ENCODE data around the gene KRT71.

KRT71 gene

GRCh38 chr12:52537101-52537500 lies 15.8 kb downstream of the KRT71 start:
- no peak for DNase-seq (ENCODE audit: low read depth)

DNA sequence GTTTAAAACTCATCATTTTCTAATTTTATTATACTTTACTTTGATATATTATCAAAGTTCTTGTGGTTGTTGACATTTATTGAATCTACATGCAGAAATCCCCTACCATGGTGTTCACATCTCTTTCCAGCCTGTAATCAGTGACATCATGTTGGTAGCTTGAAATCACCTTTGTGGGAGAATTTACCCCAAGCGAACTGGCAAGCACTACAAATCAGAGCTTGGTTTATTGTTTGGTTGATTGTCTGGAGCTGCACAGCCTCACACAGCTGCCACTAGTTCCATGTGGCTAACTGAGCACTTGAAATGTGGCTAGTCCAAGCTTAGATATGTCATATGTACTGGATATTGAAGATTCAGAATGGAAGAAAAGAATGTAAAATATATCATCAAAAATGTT lies 17.4 kb downstream of the KRT71 start:
- no peak for DNase-seq (ENCODE audit: low read depth)

DNA sequence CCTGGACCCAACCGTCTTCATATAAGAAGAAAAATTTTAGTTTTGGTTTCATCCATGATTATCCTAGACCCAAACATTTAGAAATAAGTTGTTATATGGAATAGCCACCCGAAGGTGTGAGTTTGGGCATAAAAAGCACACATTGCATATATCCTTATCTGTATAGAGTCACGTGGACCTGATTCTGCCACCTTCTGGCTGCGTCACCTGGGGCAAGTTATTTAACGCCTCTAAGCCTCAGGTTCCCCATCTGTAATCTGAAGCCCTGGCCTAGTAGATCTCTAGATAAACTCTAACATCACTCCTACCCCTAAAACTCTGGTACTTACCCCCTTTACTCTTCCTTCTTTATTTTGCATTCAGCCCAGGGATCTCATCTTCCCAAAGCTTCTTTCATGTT lies 18.5 kb downstream of the KRT71 start:
- no peak for DNase-seq (ENCODE audit: low read depth)

- no peak for DNase-seq (ENCODE audit: low read depth)
Measured at GRCh38 chr12:52533686-52534470, 19.1 kb downstream of the KRT71 start.

DNA sequence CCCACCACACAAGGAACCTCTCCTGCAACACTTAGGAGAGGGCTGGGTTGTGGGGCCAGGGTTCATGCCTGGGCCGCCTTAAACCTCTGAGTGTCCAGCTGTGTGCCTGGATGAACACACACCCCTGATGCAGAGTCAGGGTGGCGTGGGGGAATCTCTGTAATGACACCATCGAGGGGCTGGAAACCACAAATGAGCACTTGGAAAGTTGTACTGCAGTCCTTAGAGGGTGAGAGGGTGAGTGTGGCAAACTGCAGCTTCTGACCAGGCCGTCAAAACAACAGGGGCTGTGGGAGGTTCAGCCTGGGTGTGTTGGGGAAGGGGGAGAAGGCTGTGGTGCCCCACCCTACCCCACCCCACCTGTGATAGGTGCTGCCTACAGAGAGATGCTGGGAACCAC lies 20.3 kb downstream of the KRT71 start:
- DNase-seq (ENCODE audit: low read depth): no peak

DNA sequence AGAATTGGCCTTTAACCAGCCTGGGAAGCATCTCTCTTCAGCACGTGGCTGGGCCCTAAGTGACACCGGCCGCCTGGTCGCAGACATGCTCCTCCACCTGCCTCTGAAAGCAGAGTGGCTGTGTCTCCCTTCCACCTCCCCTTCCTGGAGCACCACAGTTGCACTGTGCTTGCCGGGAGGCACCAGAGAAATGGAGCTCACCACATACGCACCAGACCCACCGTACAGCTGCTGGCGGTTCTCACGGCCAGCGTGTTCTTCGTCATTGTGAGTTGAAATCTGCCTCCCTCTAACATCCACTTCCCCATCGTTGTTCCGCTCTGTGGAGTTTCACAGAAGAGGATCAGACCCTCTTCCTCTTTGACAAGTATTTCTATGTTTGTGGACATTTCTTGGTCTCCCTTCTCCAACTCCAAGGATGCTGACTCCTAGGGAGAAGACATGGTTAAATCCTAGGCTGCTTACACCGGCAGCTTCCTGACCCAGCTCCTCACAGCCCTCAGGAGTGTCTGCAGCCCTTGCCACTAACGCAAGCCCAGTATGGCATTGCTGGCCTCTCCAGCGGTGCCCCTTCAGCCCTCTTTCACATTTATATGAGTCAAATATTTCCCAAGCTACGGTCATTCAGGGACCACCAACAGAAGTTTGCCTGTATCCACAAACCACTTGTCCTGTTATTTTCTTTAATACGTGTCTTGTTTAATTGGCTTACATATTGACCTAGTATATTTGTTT lies 21.2 kb downstream of the KRT71 start:
- DNase-seq (ENCODE audit: low read depth): no peak

DNA sequence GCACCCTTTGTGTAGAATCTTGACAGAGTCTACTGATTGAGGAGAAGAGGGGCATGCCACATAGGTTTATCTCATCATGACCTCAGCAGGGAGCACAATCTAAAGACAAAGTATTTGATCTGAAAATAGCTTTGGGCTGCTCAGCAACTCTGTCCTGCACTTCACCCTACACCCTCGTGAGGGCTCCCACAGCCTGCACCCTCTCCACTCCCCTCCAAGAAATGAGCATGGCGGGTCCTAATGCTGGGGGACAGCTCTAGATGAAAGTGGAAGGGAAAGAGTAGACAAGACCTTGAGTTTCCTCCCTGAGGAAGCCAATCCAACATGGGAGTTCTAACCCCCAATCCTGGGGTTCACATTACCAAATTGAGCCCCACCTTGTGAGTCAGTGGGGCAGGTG lies 22.0 kb downstream of the KRT71 start:
- DNase-seq (ENCODE audit: low read depth): no peak

DNA sequence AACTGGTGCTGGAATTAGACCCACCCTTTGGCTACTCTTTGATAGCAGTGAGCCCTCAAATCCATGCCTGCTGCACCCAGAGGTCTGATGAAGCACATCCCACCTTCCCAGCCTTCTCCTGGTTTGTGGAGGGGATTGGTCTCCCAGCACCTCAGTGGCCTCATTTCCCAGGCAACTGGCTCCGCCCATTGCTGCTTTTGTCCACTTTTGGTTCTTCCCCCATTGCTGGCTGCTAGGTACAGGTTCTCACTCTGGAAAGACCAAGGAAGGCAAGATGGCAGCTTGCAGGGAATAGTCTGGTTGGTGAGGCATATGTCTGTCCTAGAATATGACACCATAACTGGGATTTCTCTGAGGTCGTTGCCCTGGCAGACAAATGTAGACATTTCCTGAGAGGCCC lies 22.6 kb downstream of the KRT71 start:
- no peak for DNase-seq (ENCODE audit: low read depth)

- DNase-seq (ENCODE audit: low read depth): no peak
Measured at GRCh38 chr12:52529846-52530245, 23.1 kb downstream of the KRT71 start.

DNA sequence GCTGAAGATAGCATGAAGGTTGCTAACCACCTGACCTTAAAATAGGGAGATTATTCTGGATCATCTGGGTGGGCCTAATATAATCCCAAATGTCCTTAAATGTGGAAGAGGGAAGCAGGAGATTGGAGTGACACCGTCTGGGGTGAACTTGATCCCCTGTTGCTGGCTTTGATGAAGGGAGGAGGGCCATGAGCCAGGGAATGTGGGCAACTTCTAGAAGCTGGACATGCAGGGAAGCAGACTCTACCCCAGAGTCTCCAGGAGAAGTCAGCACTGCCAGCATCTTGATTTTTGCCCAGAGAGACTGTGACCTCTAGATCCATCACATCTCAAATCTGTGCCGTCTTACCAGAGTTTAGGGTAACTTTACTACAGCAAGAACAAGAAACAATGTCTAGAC lies 23.5 kb downstream of the KRT71 start:
- DNase-seq (ENCODE audit: low read depth): no peak

DNA sequence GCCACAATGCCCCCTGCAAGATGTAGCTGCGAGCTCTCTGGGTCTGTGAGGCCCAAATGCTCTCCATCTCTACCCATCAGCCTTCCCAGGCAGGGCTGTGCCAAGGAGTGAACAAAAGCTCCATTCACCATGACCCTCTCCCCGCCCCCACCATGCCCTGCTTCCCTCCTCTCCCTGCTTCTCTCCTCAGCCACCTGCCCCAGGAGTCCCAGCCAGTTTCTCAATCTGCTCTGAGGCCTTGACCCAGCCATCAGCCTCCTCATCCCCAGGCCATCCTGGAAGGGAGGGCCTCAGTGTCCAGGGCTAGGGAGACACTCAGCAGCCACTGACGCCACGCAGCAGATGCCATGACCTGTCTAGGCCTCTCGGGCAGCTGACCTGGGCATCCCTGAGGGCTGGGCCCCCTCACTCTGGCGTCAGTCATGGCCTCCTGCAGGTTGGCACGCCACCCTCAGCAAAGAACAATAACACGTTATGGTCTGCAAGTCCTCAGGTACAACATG lies 24.3 kb downstream of the KRT71 start:
- DNase-seq (ENCODE audit: low read depth): no peak

DNA sequence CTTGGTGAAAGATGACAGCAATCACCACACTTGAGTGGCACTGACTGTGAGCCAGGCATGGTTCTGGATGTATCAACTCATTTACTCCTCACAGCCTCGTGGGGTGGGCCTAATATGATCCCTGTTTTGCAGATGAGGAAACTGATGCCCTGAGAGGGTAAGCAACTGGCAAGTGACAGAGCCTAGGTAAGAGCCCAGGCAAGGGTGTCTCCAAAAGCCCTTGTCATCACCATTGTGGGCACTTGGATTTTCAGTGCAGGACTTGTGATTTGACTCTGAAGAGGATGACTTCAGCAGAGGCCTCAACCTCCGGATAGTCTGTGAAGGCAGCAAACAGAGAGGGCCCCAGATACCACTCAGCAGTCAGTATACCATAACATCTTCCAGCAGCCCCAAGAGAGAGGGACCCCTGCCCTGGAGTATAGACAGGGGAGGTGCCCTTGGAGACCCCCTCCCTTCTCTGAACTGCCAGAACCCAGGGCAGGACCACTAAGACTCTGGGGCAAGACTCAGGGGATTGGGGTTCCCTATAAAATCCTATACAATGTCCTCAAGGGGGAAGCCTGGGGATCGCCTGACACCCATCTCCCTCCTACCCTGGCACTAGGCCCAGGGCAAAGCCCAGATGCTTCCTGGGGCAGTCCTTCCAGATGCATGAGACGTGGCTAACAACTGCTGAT lies 25.7 kb downstream of the KRT71 start:
- no peak for DNase-seq (ENCODE audit: low read depth)

GRCh38 chr12:52526511-52526951 lies 26.4 kb downstream of the KRT71 start:
- no peak for DNase-seq (ENCODE audit: low read depth)

- no peak for DNase-seq (ENCODE audit: low read depth)
Measured at GRCh38 chr12:52525661-52526499, 27.1 kb downstream of the KRT71 start.

GRCh38 chr12:52524898-52525591 lies 27.9 kb downstream of the KRT71 start:
- no peak for DNase-seq (ENCODE audit: low read depth)

DNA sequence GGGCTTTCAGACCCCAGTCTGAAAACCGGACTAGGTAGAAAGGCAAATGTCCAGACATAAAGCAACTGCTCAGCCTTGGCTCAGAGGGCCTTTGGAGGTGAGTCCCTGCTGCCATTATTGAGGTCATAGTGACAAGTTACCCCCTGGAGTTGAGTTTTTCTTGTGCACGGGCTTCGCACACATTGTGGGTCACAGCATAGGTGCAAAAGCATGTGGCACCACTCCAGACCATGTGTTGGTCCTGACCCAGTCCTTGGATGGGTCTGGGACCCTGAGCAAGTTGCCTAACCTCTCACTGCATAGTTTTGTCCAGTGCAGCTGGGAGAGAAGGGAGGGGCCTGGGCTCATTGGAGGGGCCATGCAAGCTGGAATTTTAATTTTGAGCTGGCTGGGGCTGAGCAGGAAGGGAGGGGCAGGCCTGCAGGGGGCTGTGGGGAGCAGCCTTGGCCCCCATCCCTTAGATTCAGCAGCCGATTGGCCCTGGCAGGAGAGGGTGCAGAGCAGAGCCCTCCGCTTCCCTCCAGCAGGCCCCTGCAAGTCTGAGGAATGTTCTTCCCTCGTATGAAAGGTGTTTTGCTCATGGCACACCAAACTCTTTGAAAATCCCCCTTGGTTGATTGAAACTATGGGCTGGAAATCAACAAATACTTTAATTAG lies 28.6 kb downstream of the KRT71 start:
- DNase-seq (ENCODE audit: low read depth): no peak

DNA sequence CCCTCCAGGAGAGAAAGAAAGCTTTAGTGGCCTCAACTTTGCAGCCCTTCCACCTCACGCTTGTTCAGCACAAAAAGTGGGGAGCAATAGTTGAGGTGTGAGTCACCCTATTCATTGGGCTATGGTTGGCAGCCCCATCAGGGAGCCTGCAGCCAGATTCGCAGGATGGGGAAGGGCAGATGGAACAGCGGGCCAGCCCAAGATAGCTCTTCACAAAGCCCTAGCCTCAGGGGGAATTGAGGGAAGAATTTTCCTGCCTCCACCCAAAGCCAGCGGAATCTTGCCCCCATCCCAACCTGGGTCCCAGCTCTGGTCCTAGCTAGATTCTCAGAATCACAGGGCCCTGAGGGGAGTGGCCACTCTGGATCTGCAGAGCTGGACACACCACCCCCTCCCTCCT lies 29.1 kb downstream of the KRT71 start:
- no peak for DNase-seq (ENCODE audit: low read depth)

DNA sequence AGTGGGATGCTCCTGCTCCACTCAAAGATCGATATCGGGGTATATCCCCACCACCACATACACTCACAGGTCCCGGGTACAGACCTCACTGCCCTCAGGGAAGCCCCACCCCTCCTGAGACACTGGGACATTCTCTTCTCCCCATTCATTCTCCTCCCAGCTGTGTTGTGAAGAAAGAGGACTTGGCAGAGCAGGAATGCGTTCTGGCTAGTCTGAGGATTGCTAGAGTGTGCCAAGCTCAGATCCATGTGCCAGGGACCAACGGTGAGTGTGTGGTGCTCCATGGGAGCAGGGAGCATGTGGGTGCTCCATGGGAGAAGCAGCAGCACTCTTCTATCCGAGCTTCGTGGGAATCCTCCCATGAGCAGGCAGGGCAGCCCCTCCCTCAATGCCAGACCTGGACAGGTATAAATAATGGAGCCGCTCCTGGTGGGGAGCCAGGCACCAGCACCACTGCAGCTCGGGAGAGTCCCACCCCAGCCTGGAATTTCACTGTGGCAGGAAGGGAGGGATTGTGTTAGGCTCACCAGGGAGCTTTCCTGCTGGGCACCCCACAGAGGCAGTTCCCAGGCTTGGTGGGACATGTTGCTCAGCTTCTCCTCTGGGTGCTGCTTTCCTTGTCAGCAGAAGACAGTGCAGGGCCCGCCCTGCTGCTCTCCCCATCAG lies 30.5 kb downstream of the KRT71 start:
- DNase-seq (ENCODE audit: low read depth): no peak

DNA sequence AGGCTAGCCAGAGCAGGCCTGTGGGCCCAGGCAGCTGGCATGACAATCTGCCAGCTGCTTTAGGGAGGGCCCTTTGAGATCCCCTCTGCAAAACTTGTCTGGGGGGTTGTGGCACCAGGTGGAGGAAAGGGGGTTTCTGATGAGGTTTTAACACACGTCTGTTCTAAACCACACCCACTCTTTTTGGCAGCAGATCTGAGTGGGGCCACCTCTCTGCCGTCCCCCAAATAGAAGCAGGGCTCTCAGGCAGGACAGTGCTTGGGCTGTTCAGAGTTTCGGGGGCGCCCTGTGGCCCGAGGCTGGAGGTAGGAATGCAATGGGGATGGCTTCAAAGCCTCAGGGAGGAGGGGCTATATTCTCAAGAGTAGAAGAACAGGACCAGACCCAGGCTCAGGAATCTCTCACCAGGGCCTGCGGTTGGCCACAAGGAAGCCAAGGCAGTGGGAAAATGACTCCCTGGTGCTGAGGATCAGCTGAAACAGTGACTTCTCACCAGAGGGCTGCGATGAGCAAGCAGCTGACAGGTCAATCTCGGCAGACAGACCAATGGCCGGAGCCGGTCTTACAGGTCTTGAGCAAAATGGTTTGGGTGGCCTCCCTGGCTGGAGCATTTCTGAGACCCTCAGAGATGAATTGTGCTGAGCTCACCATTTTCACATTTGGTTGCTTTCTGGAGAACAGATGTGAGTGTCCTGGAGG lies 31.2 kb downstream of the KRT71 start:
- DNase-seq (ENCODE audit: low read depth): no peak

- no peak for DNase-seq (ENCODE audit: low read depth)
Measured at GRCh38 chr12:52521175-52521567, 31.8 kb downstream of the KRT71 start.
